Fibroblast of skin of abdomen (primary cell): Measurements from ENCODE around the gene ZFYVE28.

Experiments
- DNase-seq: peaks from one replicate; pipeline ENCODE4 v3.0.0-alpha.2; 2013

ZFYVE28 gene

DNA sequence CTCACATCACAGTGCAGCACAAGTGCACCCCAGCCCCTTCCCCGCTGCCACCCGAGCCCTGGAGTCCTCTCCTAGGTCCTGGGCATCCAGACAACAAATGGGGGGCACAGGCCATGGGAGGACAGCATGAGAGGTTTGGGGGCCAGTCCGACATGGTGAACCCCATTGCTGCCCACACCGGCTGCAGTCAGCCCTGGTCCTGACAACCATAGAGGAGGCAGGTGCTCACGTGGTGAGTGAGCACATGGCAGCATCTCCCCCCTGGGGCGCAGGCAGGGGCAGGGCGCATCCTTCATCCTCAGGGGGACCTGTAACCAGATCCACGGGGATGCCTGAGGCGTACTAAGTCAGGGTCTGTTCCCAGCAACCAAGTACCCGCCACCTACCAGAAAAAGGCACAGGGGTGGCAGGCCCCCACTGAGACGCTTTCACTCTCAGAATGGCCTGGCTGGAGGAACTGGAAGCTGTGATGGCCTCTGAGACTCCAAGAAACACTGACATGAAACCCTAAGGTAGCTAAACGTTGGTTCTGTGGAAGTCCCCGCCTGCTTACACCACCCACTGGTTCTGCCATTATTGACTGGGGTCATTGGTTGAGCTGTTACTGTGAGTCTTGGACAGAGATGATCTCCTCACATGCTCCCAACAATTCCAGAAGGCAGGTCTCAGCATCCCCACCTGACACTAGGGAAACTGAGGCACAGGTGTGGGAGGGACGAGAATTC is 6.5 kb downstream of the ZFYVE28 start:
- DNase-seq: no peak

DNA sequence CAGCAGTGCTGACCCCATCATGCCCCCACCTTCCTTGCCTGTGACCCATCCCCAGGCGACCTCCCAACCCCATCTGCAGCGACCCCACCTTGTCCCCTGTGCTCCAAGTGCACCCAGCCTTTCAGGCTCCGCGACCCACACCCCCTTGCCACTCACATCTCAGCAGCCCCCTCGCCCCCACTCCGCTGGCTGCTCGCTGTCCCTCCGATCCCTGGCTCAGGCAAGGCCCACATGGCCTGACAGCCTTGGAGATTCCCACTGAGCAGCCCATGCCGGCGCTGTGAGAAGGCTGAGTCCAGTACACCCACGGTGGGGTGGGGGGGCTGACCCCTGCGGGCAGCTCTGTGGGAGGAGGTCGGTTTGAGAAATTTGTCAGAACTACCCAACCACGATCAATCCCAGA is 9.1 kb downstream of the ZFYVE28 start:
- DNase-seq: no peak

DNA sequence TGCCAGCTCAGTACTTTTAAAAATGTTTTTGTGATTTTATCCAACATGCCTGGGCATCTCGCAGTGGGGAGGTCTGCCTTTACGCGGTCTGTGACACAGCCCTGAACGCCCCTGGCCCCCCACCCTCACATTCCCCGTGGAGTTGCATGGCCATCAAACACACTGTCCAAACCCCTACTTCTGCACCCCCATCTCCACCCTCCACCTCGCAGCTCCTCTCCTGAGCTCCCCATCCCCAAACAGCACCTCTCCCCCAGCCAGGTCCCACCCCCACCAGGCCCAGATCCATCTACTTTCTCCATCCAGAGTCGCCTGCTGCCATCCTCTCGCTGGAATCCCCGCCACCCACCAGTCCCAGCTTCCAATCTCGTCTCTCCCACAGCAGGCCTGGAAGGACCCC is 9.5 kb downstream of the ZFYVE28 start:
- DNase-seq: no peak

DNA sequence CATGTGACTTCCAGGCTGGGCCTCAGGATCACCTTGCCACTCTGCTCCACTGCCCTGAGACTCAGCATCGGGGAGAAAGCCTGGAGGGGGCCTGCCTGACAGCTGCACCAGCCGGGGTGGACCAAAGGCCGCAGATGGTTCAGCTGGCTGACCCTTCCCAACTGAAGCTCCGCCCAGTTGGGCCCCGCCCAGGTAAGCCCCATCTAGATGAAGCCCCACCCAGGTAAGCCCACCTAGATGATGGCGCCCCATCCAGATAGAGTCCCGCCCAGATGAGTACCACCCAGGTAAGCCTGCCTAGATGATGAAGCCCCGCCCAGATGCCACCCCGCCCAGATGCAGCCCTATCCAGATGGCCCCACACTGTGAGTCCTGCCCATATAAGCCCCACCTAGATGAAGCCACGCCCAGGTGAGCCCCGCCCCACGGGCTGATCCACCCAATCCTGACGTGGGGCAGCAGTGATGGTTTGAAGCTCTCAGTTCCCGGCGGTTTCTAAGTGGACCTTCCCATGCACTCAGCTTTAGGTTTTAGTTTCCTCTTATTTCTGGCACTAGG is 10.0 kb downstream of the ZFYVE28 start:
- no peak for DNase-seq

DNA sequence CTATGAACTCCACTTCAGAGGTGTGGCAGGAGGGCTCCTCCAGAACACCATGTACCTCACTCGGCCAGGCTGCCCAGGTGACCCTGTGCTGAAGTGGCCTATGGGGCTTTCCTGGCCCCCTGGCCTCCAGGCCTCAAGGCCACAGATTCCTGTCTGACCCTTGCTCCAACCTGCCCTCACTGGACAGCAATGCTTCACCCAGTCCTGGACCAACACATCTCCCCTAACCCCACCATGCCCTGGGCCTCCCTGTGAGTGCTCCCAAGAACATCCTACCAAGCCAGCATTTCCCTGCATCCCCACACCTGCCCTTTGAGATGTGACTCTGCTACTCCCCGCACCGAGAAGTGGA is 10.5 kb downstream of the ZFYVE28 start:
- DNase-seq: no peak

DNA sequence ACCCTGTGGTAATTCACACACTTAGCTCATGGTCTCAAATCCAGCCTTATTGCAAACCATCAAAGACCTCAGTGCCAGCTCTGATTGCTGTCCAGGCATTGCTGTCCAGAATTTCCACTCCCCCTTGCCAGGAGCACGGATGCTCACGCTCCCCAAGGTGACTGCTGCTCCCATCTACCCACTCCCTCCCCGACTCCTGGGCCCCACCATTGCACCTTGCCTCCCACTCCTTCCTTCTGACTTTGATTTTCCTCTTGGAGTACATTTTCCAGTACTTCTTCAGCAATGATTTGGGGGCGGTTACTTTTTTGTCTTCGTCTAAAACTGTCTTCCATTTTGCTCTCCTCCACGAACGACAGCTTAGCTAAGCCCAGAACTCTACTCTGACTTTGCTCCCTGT is 11.5 kb downstream of the ZFYVE28 start:
- no peak for DNase-seq

DNA sequence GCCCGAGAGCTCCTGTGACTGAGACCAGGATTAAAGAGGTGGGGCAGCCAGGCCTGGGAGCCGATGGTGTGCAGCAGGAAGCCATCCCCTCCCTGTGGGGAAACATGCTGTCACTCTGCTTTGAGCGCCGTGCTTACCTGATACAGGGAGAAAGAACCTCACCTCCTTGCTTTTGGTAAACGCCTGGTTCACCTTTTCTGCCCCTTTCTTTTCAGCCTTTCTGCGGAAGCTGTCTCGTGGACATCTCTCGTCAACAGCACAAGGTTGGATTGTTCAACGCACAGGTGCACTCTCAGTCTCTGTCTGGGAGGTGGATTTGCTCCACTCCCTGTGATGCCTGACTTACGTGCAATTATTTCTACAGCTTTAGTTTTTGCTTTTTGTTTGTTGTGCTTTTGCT is 12.0 kb downstream of the ZFYVE28 start:
- DNase-seq: no peak

DNA sequence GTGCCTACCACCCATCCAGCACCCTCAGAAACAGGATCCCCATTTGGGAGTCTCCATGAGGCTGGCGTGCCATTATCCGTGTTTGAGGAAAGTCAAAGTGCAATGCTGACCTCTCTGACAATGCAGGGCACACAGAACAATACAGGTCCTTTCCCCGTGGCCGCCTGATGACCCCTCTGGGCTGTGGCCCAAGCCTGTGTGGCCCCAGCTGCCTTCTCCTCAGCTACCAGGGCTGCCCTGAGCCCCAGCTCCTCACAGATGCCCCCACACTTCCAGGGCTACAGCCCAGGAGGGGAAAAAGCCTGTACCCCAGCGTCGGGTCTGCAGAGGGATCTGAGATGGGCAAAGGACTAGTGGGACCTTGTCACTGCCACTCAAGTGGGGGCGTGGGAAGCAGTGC is 15.5 kb downstream of the ZFYVE28 start:
- DNase-seq: no peak

DNA sequence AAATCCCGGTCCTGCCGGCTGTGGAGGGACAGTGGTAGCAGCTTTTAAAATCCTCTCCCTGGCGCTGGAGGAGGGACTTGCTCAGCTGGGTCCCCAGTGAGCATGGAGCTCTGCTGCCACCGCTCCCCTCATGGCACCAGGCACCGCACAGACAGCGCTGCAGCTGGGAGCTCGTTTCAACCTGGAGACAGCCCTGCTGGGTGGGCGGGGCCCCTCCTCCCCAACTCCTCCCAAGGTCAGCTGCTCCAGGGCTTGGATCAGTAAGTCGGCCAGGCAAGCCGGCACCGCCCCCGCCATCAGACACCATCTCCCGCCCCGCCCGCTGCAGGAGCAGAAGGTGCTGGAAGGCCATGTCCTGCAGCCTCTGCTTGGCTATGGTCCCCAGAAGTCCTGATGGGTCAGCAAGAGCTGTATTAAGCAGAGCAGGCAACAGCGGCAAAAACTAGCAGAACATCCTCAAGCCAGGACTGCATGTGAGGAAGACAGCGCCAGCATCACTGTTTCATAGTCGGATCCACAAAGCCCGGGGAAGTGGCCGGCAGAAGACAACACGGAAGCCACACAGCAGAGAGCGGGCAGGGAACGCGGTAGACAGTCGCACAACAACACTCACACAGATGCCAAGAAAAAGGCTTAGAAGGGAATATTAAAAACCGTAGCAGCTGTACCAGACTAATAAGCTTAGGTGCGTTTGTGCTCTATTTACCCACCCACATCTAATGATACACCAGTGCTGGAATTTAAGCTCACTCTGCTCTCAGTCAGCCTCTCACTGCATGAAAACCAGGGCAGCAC is 16.2 kb downstream of the ZFYVE28 start:
- DNase-seq: no peak

DNA sequence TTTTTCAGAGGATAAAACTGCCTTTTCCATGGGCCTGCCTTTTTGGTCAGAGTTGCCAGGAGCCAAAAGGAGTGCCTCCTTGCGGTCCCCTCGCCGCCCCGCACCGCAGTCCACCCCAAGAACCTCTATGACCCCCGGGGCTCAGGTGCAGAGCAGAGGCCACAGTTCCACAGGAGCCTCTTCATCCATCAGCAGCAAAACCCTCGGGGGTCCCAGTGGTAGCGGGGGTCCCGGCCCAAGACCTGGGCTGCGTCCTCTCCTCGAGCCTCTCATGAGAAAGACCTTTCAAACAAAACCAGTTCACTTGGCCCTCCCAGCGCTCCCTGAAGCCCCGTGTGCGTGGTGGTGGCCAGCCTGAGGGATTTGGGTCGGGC is 16.8 kb downstream of the ZFYVE28 start:
- no peak for DNase-seq

DNA sequence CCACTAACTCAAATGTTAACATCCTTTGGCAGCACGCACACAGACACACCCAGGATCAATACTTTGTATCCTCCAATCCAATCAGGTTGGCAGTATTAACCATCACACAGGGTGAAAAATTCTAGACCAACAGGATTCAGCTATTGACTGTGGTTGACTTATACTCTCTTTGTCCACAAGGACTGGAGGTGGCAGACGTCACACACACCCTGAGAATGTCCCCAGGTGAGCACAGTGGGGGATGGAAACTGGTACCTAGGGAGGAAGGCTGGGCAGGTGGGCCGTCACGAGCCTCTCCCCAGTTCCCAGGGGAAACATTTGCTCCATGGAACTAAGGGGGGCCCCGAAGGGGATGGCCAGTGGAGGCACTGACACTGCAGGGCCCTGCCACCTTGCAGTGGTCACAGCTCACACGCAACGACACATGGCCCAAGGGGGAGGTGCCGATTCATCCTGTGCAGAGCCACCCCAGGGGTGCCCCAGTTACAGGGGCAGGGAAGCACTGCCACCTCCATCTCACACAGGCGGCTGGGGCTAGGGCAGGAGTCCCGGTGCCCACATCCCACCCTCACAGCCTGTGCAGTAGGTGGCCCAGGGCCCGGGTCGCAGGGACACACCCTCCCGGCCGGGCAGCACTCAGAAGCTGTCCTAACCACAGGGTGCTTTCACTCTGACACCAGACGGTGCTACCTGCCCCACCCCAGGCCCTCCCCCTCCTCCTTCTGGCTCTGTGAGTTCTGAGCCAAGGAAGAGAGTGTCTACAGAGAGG is 17.4 kb downstream of the ZFYVE28 start:
- DNase-seq: no peak

DNA sequence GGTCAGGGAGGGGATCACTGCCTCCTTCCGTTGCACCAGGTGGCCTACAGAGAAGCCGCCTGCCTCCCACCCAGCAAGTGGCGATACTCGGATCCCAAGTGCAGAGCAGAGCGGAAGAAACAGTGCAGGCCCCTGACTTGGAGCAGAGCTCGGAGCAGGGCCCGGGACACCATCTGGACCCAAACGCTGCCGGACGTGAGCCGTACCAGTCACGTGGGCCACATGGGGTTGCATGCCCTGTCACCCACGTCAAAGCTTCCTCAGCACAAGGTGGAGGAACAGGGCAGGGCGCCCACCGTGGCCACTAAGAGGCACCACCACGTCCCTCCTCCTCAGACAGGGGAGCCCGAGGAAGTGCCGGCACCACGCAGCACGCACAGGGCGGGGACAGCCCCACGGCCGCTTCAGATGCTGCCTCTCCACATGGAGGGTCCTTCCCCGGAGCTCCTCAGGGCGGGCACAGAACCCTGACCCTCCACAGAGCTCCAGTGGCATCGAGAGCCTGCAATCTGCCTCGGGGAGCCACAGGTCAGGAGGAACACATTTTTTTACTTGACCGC is 18.7 kb downstream of the ZFYVE28 start:
- DNase-seq: no peak

DNA sequence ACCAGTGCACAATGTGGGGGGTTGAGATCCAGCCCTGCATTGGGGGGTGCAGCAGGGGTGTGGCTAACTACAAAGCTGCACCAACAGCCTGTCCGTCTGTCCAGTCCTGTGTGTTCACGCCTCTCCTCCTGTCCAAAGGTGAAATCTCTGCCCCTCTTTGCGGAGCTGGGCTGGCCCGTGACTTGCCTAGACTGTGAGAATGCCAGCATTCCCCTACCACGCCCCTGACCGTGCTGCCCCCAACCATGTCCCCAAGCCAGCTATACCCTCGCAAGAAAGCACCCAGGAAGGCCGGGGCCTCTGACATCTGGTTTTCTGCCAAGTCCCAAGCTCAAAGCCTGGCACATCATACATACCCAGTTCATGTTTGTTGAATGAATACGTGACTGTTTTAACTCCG is 19.2 kb downstream of the ZFYVE28 start:
- DNase-seq: no peak

DNA sequence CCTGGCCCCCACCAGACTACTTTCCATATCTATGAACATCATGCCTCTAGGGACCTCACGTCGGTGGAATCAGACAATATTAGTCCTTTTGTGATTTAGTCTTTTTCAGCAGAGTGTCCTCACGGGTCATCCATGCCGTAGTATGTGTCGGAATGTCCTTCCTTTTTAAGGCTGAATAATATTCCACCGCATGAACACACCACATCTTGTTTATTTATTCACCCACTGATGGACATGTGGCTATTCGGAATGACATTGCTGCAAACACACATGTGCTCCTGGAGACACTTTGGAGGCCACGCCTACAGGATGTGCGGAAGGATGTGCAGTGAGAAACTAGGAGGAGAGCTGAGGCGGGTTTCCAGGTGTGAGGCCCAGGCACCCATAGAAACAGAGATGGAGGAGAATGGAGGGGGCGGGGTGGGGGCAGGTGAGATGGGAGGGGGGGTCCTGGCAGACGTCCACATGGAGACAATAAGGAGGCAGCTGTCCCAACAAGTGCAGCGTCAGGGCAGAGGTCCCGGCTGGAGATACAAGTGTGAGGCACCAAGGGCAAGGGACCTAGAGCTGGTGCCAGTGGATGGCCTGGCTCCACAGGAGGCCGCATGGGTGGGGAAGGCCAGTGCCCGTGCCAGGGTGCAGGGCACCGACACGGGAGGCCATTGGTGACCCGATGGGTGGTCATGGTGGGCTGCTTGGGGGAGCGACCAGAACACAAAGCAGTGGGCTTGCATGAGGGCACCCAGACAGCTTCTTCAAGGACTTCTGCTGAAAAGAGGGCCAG is 20.7 kb downstream of the ZFYVE28 start:
- no peak for DNase-seq

DNA sequence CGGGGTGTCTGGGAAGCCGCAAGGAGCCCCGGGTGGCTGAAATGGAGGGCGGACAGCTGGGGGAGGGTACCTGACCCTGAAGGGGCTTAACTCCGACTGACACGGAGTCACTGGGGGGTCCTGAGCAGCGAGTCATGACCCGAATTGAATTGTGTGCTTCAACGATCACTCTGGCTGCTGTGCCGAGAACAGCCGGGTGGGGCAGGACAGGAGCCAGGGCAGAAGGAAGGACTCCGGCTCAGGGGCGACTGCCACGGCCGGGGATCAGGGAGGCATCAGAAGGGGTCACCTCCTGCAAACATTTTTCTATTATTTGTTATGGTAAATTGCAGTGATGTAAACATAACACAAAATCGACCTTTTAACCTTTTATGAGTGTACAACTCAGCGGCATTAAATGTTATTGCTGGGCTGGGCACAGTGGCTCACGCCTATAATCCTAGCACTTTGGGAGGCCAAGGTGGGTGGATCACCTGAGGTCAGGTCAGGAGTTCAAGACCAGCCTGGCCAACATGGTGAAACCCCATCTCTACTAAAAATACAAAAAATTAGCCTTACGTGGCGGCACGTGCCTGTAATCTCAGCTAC is 21.6 kb downstream of the ZFYVE28 start:
- no peak for DNase-seq

DNA sequence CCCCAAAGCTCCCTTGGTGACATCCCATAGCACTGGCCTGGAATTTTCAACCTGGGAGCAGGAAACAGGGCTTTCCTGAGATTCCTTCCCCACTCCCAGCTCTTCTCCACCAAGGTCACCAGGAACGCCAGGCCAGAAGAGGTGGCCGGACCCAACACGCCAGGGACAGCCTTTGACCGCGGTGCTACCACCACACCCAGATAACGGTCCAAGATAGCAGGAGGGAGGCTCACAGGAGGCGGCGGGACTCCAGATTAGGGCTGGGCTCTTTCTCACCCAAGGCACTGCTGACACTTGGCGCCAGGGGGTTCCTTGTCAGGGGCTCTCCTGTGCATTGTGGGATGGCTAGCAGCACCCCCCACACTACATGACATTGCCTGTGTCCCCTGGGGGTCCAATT is 22.9 kb downstream of the ZFYVE28 start:
- no peak for DNase-seq

DNA sequence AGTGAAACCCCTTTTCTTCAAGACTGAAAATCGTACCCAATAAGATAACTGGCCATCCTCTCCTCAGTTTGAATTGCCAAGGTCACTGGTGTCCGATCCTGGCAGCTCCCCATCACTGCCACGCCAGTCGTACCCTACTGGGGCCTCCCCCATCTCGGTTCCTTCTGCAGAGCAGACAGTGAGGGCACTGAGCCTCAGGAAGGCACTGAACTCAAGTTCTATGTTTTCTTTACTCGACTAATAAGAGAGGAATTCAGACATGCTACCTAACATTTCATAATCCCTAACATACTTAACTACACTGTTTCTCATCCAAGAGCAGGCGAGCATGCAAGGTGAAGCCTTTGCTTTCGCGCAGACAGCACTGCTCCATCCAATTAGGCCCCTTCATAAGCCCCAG is 23.4 kb downstream of the ZFYVE28 start:
- DNase-seq: peak; percentile 14

DNA sequence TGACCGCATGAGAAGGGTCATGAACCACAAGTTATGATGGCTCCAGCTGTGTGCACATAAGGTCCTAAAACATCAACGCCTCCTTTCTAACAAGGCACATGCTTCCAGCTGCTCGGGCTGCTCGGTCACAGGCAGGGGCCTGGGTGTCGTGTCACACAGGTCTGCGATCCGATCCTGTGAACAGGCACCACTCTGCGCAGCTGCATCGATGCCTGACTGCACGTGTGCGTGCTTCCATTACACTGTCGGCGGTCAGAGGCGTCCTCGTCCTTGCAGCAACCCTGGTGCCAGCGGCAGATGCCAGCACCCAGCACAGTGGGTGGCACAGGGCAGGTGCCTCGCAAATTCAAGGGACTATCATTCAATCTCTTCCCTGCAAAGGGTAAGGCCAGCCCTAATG is 23.9 kb downstream of the ZFYVE28 start:
- DNase-seq: no peak

DNA sequence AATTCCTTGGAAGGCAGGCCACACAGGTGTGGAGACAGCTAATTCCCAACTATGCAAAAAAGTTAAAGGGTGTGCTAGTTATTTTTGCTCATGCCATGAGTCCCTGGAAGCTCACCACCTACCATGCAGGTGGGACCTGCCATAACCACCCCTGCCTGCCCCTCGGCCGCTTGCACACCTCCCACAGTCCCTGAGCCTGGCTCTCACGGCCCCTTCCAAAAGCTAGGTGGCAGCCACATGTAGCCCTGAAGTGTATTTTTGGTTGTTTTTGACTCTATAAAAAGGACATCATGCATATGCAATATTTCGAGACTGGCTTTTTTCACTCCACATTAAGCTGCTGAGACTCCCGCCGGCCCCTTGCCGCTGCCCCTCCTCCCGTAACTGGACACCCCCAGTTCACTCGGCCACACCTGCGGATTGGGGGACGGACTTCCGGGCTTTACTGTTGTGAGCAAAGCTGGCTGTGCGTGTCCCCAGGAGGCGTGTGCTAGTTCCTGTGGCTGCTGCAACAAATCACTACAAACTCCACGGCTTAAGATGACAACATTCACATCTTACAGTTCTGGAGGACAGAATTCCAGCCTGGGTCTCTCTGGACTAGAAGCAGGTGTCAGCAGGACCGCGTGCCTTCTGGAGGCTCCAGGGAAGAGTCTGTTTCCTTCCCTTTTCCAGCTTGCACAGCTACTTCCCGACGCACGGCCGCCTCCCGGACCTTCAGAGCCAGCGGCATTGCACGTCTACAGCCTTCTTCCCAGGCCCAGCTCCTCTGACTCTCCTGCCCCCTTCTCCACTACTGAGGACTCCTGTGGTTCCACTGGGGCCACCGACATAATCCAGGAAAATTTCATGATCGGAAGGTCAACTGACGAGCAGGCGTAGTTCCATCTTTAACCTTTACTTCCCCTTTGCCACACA is 24.8 kb downstream of the ZFYVE28 start:
- no peak for DNase-seq

DNA sequence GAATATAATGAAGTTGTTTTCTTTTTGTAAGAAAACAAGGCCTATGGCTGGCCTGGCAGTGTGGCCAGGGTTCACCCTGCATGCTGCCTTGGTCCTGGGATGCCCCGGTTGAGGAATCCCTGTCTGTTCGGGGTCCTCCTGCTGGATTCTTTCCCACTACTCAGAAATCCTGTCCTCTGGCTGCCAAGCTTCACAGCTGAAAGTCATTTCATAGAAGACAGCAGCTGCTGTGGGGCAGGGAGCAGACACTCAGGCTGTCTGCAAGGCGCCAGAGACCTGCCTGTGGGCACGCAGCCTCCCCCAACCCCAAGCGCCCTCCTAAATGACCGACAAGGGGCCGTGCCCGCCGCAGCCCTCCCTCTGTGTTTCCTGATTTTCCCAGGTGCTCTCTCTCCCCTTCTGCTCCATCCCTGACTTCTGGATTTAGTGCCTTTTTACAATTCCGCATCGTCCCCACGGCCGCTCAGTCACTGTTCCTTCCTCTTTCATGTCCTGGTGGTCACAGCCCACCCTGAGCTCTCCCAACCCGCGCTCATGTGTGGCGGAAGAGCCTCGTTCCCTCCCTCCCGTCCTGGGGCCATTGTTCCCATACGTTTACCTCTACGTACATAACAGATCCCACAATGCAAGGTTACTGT is 27.5 kb downstream of the ZFYVE28 start:
- no peak for DNase-seq
